ENCODE data around the gene HABP4. TPM values are rescaled to one million over a fixed set of nuclear protein-coding genes. Genes with fewer than 3 reads are reported as not detected.

HABP4 gene
- total and polyA plus RNA-seq, 2 of the 4 experiments (the other 2 are of a cell fraction): 5.2 to 10.6 TPM

- no peak overlapping the region for H3K23ac ChIP-seq (ENCODE audit: low read depth, low read length)
- no peaks in the 10 kb centered on the region for H3K27me3 ChIP-seq (ENCODE audit: control insufficient read depth, insufficient read depth, low read length)
- WGBS, 2 experiments (ENCODE audit: extremely low coverage in 2 of 2, insufficient read length in 1 of 2): no CpG with 5 or more reads among the region's 6 CpGs
- CTCF ChIA-PET: no interaction called here
- DNase-seq: no peak
- no peak overlapping the region for H3K14ac ChIP-seq (replicated peaks; ENCODE audit: low read depth, low read length)
- H3K79me1 ChIP-seq (ENCODE audit: low read depth in 1 of 2, low read length in 2 of 2): peaks cover 6 to 23% of the 10 kb centered on the region in 2 experiments; a peak in 3 of 4 replicates
- H3K4me2 ChIP-seq (ENCODE audit: low read depth, low read length): no peak overlapping the region
- H2BK5ac ChIP-seq (ENCODE audit: low read depth, low read length, poor library complexity, severe bottlenecking): no peak overlapping the region
- TF ChIP-seq CHD1 (IDR thresholded peaks at IDR 0.05; ENCODE audit: low read depth, low read length) (no peak), FOS (IDR thresholded peaks at IDR 0.05; ENCODE audit: low read depth, low read length) (no peak), RFX5 (IDR thresholded peaks at IDR 0.05; ENCODE audit: low read depth, low read length) (no peak), MXI1 (IDR thresholded peaks at IDR 0.05; ENCODE audit: borderline replicate concordance, low read depth, low read length) (no peak), RAD21 (IDR thresholded peaks at IDR 0.05; ENCODE audit: low read length) (no peak), POLR2A (IDR thresholded peaks at IDR 0.05; ENCODE audit: low read depth, low read length) (no peak), MAFK (IDR thresholded peaks at IDR 0.05; ENCODE audit: low read depth, low read length) (no peak)
- no peak overlapping the region for H2AK5ac ChIP-seq (ENCODE audit: low read depth, low read length)
- BruUV-seq (replicated peaks): no TSS peak
- H3K9me3 ChIP-seq (ENCODE audit: control insufficient read depth, insufficient read depth, low read length): no peaks in the 10 kb centered on the region
- no peak overlapping the region for H2AFZ ChIP-seq (replicated peaks; ENCODE audit: low read length, poor library complexity)
- H3K9me1 ChIP-seq (ENCODE audit: insufficient read depth, low read length): no peaks in the 10 kb centered on the region; the same call in 1 of the 2 replicates
- H3K18ac ChIP-seq (ENCODE audit: low read depth, low read length): no peak overlapping the region
- peaks cover 4% of the 10 kb centered on the region; the same call in 1 of the 2 replicates for H3K4me1 ChIP-seq (ENCODE audit: control insufficient read depth, insufficient read depth, low read length)
- ATAC-seq (ENCODE audit: low read depth): no peak
- no peaks in the 10 kb centered on the region for H4K20me1 ChIP-seq (ENCODE audit: insufficient read depth, low read length)
- no peak overlapping the region for H3K4ac ChIP-seq (ENCODE audit: low read depth, low read length)
- H3K9ac ChIP-seq (ENCODE audit: low read depth, low read length): no peak overlapping the region
- no peak overlapping the region for H3K27ac ChIP-seq (ENCODE audit: insufficient read depth, low read length)
- H4K8ac ChIP-seq (ENCODE audit: low read depth in 2 of 2, low read length in 2 of 2): no peak overlapping the region
- H3K56ac ChIP-seq (ENCODE audit: extremely low read depth, insufficient read depth, low read length): no peak overlapping the region
- peaks cover 14% of the 10 kb centered on the region for H3K36me3 ChIP-seq (ENCODE audit: control insufficient read depth, insufficient read depth, low read length)
- dilution Hi-C loops (cut with HindIII; ENCODE audit: low sequenced_read_pairs, unreplicated experiment) (no loop called here), in situ Hi-C loops (cut with MboI; ENCODE audit: low sequenced_read_pairs) (no loop called here), intact Hi-C loops (cut with micrococcal nuclease) (loop anchor here (5.0 kb wide), 1 partner anchor 42 kb away; no protein-coding TSS in a partner anchor)
- H4K91ac ChIP-seq (ENCODE audit: insufficient read depth, low read depth, low read length): no peak overlapping the region
- no peak overlapping the region for H2BK15ac ChIP-seq (ENCODE audit: low read depth, low read length)
- POLR2A ChIA-PET (ENCODE audit: unreplicated experiment): no interaction called here
- no peak overlapping the region for H2AK9ac ChIP-seq (replicated peaks; ENCODE audit: low read depth, low read length, poor library complexity)
- H3K4me3 ChIP-seq (ENCODE audit: insufficient read depth, low read depth, low read length): no peak overlapping the region
- H4K5ac ChIP-seq (ENCODE audit: low read depth, low read length): no peak overlapping the region
- no peak overlapping the region for H2BK20ac ChIP-seq (ENCODE audit: low read depth, low read length)
- H2BK120ac ChIP-seq (ENCODE audit: low read depth, low read length): no peak overlapping the region
These were observed 14.5 kb downstream of the HABP4 start for GRCh38 chr9:96464426-96464825.
